Lung microvascular endothelial cell (primary cell): ENCODE data around the gene SCTR. TPM values are rescaled to one million over a fixed set of nuclear protein-coding genes. Genes with fewer than 3 reads are reported as not detected.
A peak's percentile ranks its signal among the peaks of the same experiment; 100 is the strongest.

Experiments
- DNase-seq, 2 donors: peaks; one replicate each; pipeline versions ENCODE4 v3.0.0 to v3.0.0-alpha.2; 2010; ENCODE audit warnings: low read depth in 2 of 2
- total RNA-seq: library from RNA; depleted of rRNA; stranded (reverse); fragments of >200 nt; gene quantifications from 2 replicates; pipeline ENCODE4 v1.2.1, GENCODE V29; 2014

The SCTR gene
- total RNA-seq, 1 donor from 2014 or later, result not detected

- no peak for DNase-seq
Observed at GRCh38 chr2:119523383-119523951, 816 bp downstream of the SCTR start.

DNA sequence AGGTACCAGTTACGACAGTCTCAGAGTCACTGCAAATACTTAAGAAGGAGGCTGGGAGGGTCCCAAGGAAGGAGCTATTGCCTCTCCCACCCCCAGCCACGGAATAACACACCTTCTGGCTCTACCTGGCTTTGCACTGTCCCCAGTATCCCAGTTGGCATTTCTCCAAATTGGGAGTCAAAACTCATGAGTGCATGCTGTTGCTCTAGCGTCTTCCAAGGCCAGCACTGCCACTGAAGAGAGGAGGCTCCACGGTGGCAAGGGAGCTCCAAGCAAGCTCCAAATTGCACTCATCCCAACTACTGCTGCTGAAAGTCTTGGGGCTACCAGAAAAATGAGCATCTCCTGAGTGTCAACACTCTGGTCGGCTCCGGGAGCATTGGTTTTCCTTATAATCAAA lies 1.6 kb downstream of the SCTR start:
- no peak for DNase-seq

- DNase-seq, result no peak
Observed at GRCh38 chr2:119521433-119522050, 2.7 kb downstream of the SCTR start.

DNA sequence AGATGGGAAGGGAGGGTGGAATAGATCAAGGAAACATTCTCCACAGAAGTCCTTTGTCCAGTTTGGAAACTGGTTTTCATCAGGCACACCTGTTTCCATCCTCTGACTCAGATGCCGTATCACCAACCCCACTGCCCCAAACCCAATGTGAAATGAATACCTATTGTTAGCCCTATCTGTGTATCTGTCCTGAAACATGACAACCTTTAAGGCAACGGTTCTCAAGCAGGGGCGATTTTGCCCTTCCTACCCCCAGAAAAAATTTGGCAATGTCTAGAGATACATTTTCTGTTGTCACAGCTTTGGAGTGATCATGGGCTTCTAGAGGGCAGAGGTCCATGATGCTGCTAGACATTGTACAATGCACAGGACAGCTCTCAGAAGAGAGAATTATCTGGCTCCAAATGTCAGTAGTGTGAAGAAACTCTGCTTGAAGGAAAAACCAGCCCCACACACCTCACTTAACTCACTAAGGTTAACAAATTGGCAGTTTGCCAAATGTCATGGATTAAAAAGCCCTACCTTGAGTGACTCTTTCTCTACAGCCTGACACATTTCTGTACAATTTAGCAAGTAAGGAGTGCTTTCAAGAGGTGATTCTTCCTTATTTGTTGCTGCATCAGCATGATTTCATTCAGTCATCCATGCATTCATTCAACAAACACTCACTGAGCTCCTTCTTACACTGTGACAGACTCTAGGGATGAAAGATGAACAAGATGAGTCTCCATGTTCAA lies 3.4 kb downstream of the SCTR start:
- DNase-seq, result no peak

GRCh38 chr2:119519057-119519408 lies 5.2 kb downstream of the SCTR start:
- no peak for DNase-seq

DNA sequence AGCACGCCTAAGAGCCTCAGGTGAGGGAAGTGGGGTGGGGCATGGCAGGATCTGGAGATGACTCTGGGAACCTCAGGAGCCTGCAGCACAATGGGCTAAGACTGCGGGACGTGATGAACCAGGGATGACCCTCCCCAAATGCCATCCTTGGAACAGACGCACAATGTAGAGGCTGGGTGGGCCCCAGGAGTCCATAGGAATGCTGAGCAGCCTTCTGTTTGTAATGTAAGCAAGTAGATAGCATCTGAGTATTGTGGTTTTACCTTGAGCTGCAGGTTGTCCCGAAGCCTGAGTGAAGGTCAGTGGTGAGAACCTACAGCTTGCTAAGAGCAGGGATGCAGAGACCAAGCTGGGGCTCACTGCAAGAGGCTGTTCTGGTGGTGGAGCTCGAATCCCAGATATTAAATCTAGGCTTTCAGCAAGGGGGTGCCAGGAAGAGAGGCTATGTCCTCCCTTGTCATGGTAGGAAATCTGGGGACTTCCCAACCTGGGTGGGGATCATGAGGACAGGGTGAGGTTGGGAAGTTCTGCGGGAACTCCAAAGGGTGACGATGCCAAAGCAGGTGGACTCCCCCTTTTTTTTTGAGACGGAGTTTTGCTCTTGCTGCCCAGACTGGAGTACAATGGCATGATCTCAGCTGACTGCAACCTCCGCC lies 5.8 kb downstream of the SCTR start:
- no peak for DNase-seq

DNA sequence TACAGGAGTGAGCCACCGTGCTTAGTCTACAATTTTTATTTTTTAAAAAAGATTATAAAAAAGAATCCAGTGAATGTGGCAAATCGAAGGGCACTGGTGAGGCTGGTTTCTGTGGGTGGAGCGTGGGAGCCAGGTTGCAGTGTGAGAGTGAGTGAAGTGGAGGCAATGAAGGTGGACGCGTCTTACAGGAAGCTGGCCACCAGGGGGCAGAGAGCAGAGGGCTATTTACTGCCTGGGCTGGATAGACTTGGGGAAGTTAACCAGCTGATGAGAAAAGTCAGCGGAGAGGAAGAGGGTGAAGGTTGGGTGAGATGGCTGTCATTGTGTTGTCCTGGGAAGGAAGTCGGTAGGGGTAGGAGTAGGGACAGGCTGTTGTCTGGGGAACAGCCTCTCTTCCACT lies 6.8 kb downstream of the SCTR start:
- peak; percentile 60 to 62 for DNase-seq

GRCh38 chr2:119516121-119516520 lies 8.2 kb downstream of the SCTR start:
- no peak for DNase-seq

DNA sequence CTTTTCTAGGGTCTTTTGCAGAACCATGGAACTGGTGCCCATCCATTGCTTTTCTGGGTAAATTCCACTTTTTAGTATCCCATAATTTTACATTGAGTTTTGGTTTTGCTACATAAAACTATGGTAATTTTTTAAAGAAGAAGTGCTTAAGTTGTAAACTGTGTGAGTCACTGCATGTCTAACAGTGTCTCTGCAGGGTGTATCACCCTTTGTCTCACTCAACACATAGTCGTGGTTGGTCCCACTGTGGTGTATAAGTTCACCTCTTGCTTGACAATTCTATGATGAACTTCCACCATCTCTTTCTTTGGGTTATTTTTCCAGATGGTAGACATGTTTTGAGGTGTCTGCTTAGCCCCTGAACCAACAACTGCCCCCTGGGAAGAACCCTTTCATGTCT lies 10.5 kb downstream of the SCTR start:
- DNase-seq, result no peak

GRCh38 chr2:119512946-119513345 lies 11.3 kb downstream of the SCTR start:
- no peak for DNase-seq

GRCh38 chr2:119511989-119512388 lies 12.3 kb downstream of the SCTR start:
- DNase-seq, result no peak

DNA sequence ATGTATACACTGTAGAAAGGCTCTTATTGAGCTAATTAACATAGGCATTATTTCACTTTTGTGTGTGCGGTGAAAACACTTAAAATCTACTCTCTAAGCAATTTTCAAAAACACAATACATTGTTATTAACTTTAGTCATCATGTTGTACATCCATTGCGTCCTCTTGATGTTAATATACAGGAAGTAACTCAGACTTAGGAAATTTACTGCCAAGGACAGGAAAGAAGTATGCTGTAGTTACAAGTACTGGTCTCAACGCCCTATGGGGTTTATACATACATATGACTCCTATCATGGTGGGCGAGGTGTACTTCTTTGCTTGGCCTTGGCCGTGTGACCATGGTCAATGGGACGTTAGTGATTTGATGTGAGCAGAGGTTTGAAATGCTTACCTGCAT lies 15.5 kb downstream of the SCTR start:
- DNase-seq, result peak in 1 of 2 donors; percentile 36

DNA sequence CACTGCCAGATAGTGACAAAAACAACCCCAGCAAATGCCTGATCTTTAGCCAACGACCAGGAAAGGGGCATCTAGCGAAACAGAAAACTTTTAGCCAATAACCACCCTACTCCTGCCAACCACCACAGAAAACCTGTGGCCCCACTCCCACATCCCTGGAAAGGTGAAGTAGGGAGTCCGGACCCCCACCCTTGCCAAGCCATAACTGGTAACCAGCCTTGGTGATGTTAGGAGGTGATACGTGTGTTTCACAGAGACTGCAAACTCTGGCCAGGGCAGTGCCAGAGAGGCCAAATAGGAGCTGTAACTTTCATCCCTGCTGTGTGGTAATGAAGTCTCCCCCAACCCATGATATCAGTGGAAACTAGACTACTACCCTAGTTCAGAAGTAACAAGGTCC lies 27.6 kb downstream of the SCTR start:
- DNase-seq, result no peak

DNA sequence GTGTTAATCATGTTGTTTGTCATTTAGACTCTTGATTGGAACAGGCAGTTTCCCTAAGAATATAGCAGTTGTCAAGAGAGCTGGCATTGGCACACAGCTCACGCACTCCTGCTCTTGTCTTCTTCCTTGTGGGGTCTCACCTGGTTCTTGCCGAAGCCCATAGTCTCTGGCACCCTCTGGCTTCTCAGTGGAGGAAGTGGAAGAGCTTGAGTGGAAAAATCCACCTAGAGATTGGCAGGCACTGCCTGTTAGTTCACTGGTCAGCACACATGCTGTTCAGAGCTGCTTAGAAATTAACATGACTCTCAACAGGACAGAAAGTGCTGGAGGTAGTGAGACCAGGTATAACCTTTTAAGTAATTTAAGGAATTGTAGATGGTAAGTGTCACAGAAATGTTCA lies 28.3 kb downstream of the SCTR start:
- peak in 1 of 2 donors; percentile 47 for DNase-seq

DNA sequence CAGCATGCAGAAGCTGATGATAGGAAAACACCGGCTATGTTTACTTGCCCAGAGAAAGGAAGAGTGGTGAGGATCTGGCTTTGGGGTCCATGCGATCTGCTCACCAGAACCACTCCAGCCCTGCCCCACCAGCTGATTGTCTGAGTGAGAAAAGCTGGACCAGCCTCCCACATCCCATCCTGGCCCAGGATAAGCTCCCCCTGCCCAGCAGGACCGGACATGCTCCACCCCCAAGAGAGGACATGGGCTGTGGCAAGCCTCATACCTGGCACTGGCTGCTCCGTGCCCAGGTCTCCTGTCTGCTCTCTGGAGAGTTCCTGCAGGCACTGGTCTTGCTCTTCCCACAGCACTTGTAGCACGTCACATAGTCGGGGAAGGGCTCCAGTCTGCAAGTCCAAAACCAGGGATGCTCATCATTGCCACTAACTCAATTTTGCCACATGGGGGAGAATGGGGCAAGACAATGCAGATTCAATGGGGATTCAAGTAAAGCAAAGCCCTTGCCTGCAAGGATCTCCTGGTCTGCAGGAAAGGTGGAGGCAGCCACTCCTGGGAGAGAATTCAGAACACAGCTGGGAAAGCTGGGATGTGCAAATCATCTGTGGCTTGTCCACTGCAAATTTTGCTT lies 30.0 kb downstream of the SCTR start:
- no peak for DNase-seq

- peak; percentile 58 to 68 for DNase-seq
Observed at GRCh38 chr2:119491776-119492525, 32.3 kb downstream of the SCTR start.

- no peak for DNase-seq
Observed at GRCh38 chr2:119490653-119491195, 33.6 kb downstream of the SCTR start.

DNA sequence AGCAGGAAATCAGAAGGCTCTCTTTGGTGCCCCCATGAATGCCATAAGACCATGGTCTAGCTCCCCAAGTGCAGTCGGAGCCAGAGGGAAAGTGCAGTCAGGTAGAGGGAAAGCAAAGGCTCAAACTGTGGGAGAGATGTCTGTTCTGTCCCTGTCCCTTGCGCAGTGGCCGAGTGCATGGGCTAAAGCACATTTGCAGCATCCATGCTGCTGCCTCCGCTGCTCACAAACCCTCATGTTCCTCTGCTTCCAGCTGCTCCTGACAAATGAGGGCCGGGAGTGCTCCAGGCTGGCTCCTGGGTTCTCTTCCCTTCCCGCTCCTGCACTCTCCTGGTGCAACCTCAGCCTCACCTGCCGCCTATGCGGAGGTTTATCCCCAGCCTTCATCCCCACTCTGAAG lies 34.2 kb downstream of the SCTR start:
- no peak for DNase-seq

DNA sequence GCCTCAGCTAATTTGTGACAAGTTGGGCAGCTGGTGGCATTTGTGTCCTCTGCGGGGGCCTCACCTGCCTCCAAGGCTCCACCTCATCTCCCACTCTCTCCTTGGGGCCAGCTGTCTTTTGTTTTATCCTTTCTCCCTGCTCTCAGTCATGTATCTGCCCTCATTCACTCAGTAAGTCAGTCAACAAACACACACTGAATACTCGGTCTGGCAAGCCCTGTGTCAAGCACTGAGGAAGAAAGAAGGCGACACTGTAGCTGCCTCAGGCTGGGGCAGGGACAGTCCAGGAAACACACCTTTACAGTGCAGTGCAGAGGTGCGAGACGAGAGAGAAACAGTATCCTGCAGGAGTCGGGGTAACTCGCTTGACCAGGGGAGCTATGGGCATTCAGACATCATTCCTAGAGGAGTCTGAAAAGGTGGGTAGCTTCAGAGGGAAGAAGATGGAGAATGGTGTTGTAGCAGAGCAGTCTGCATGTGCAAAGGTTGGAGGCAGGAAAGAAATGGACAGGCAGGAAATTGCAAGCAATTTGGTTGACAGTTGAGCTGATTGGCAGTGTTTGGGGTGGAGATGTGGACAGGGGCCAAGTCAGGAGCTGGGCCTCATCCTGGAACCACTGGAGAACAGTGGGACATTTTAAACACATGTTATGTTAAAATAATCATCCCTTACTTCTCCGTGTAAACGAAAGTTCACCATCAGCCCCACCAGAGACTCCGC lies 34.9 kb downstream of the SCTR start:
- peak in 1 of 2 donors; percentile 67 for DNase-seq
